Stimulated activated CD4-positive, alpha-beta T cell treated with anti-CD3 and anti-CD28 coated beads, Interleukin-2, amount 100 ng/mL, for 4 hours (primary cell): ENCODE results near the gene MCFD2.
"Not testable (repeated sequence)": the region's sequence is repeated elsewhere in the genome, so short reads cannot be mapped to it uniquely, and the experiment has no call there.

Source experiments
- DNase-seq: peaks from one replicate; pipeline ENCODE4 v3.0.0-alpha.2; 2020; ENCODE audit warnings: low read depth

The MCFD2 gene

GRCh38 chr2:46937471-46937901, 21.9 kb upstream of the MCFD2 start:
- no peak for DNase-seq

GRCh38 chr2:46936566-46936965, 21.0 kb upstream of the MCFD2 start:
- DNase-seq: no peak

GRCh38 chr2:46935071-46935470, 19.5 kb upstream of the MCFD2 start:
- DNase-seq: no peak

GRCh38 chr2:46929612-46930011, 14.0 kb upstream of the MCFD2 start:
- DNase-seq: no peak

- no peak for DNase-seq
Measured at GRCh38 chr2:46926863-46927262, 11.3 kb upstream of the MCFD2 start.

GRCh38 chr2:46925474-46926351, 10.1 kb upstream of the MCFD2 start:
- DNase-seq: no peak

- DNase-seq: no peak
Measured at GRCh38 chr2:46924608-46925007, 9.0 kb upstream of the MCFD2 start.

GRCh38 chr2:46924038-46924437, 8.4 kb upstream of the MCFD2 start:
- no peak for DNase-seq

- DNase-seq: no peak
Measured at GRCh38 chr2:46923041-46923528, 7.5 kb upstream of the MCFD2 start.

- DNase-seq: no peak
Measured at GRCh38 chr2:46922606-46923005, 7.0 kb upstream of the MCFD2 start.

GRCh38 chr2:46921676-46922448, 6.3 kb upstream of the MCFD2 start:
- no peak for DNase-seq

- DNase-seq: no peak
Measured at GRCh38 chr2:46917628-46918027, 2.0 kb upstream of the MCFD2 start.

- DNase-seq: peak; percentile 68
Measured at GRCh38 chr2:46915811-46916630, 415 bp upstream of the MCFD2 start.

GRCh38 chr2:46914578-46915230, 902 bp downstream of the MCFD2 start:
- no peak for DNase-seq

GRCh38 chr2:46913471-46914381, 1.9 kb downstream of the MCFD2 start:
- no peak for DNase-seq

GRCh38 chr2:46909771-46910419, 5.7 kb downstream of the MCFD2 start:
- no peak for DNase-seq

- no peak for DNase-seq
Measured at GRCh38 chr2:46909150-46909549, 6.5 kb downstream of the MCFD2 start.

GRCh38 chr2:46904908-46905678, 10.5 kb downstream of the MCFD2 start:
- not testable (repeated sequence) for DNase-seq

- not testable (repeated sequence) for DNase-seq
Measured at GRCh38 chr2:46902980-46903379, 12.6 kb downstream of the MCFD2 start.
